Esophagus (tissue), 2 donors: Measurements from ENCODE around the gene AVL9. TPM values are rescaled to one million over a fixed set of nuclear protein-coding genes. Genes with fewer than 3 reads are reported as not detected.

Experiments
- polyA plus RNA-seq, 2 donors: library from polyadenylated mRNA; stranded (reverse); fragments of 200-250 nt; gene quantifications; one replicate each; pipeline ENCODE4 v1.2.3, GENCODE V29; 2013
- donor health status: healthy with polysubstance abuse.
- donor health status: Bipolar disorder and iron deficiency.

AVL9 gene
- polyA plus RNA-seq, 2 donors = 8.8 to 9.2 TPM

Other genes with a start within 250 kb of the AVL9 start
- gene LSM5, start 5.1 kb upstream of the AVL9 start, polyA plus RNA-seq = 10 to 100 TPM; 59.0 to 82.0 TPM